Measurements from ENCODE around the gene MYBPC1. TPM values are rescaled to one million over a fixed set of nuclear protein-coding genes. Genes with fewer than 3 reads are reported as not detected.

The MYBPC1 gene
- total RNA-seq, 3 donors from 2014 or later, result 9.3 to 12.6 (median 10.0) TPM

DNA sequence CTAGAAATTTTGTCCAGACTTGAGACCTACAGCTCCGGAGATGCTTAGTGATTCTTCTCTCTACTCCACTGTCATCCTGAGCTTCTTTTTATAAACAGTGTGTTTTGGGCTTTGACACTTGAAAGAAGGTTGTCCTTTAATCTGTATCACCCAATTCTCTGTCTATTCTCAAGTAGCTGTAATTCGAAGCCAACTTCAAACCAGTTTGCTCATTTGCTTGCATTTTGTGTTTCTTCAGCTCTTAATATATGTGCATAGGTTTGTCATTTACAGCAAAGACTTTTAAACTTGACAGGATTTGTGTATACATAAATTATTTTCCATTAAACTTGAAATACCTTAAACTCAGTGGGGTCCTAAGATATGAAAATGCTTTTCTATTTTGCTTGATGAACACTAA, 16.4 kb upstream of the MYBPC1 start:
- ATAC-seq (no peak), DNase-seq (no peak)
- no peaks in the 10 kb centered on the region for H3K9me3 ChIP-seq
- TF ChIP-seq CTCF (IDR thresholded peaks at IDR 0.05), result no peak
- H3K4me1 ChIP-seq (ENCODE audit: low read depth), result no peaks in the 10 kb centered on the region
- H3K36me3 ChIP-seq (ENCODE audit: low read depth), result no peaks in the 10 kb centered on the region
- no peak overlapping the region for H3K4me3 ChIP-seq
- intact Hi-C loops (cut with DNase I, micrococcal nuclease), result no loop called here

- Histone ChIP-seq H3K4me1 (ENCODE audit: low read depth) (no peaks in the 10 kb centered on the region), H3K9me3 (no peaks in the 10 kb centered on the region), H3K36me3 (ENCODE audit: low read depth) (no peaks in the 10 kb centered on the region), H3K4me3 (no peak overlapping the region)
- no peak for TF ChIP-seq CTCF (IDR thresholded peaks at IDR 0.05)
- no peak for DNase-seq
- ATAC-seq, result no peak
- intact Hi-C loops (cut with DNase I, micrococcal nuclease), result no loop called here
These were observed 13.6 kb upstream of the MYBPC1 start for GRCh38 chr12:101581190-101581589.

DNA sequence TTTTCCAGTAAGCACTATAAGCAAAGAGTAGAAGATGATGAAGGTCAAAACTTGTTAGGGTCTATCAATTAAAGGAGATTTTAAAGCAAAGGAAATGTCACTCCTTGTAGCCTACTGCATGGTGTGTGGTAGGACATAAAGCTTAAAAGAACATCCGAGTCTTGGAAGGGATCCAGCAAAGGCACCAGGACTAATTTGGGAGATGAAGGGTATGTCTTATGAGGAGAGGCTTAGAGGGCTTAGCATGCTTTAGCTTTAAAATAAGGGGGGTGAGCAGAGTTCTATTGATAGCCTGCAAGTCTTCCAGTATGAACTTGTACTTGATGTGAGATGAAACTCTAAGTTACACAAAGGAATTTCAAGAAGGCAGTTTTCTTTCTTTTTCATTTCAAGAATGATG, 11.8 kb upstream of the MYBPC1 start:
- intact Hi-C loops (cut with DNase I, micrococcal nuclease), result no loop called here

GRCh38 chr12:101590383-101590782, 4.4 kb upstream of the MYBPC1 start:
- Histone ChIP-seq H3K36me3 (ENCODE audit: low read depth) (no peaks in the 10 kb centered on the region), H3K4me1 (ENCODE audit: low read depth) (no peaks in the 10 kb centered on the region), H3K4me3 (no peak overlapping the region), H3K9me3 (no peaks in the 10 kb centered on the region)
- DNase-seq (no peak), ATAC-seq (no peak)
- intact Hi-C loops (cut with DNase I, micrococcal nuclease), result no loop called here
- no peak for TF ChIP-seq CTCF (IDR thresholded peaks at IDR 0.05)

More for the DNA sequence above, 11.8 kb upstream of the MYBPC1 start:
- ATAC-seq, result no peak
- H3K36me3 ChIP-seq (ENCODE audit: low read depth), result no peaks in the 10 kb centered on the region
- no peaks in the 10 kb centered on the region for H3K9me3 ChIP-seq
- H3K4me1 ChIP-seq (ENCODE audit: low read depth), result no peaks in the 10 kb centered on the region
- DNase-seq, result no peak
- H3K4me3 ChIP-seq, result no peak overlapping the region
- TF ChIP-seq CTCF (IDR thresholded peaks at IDR 0.05), result no peak

DNA sequence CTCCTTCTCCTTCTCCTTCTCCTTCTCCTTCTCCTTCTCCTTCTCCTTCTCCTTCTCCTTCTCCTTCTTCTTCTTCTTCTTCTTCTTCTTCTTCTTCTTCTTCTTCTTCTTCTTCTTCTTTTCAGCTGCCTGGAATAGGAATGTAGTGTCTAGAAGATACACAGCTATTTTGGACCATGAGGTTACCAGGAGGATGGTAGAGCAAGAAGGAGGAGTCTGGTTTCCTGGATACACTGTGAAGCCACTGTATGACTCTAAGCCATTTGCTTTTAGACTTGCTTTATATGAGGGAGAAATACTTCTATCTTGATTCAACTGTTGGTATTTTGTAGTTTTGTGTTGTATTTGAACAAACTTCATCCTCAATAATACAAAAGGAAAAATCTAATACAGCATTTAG, 3.0 kb upstream of the MYBPC1 start:
- intact Hi-C loops (cut with DNase I, micrococcal nuclease), result no loop called here
- H3K9me3 ChIP-seq, result no peaks in the 10 kb centered on the region
- H3K4me1 ChIP-seq (ENCODE audit: low read depth), result no peaks in the 10 kb centered on the region
- no peaks in the 10 kb centered on the region for H3K36me3 ChIP-seq (ENCODE audit: low read depth)
- no peak for ATAC-seq
- TF ChIP-seq CTCF (IDR thresholded peaks at IDR 0.05), result no peak
- DNase-seq, result no peak
- H3K4me3 ChIP-seq, result no peak overlapping the region

DNA sequence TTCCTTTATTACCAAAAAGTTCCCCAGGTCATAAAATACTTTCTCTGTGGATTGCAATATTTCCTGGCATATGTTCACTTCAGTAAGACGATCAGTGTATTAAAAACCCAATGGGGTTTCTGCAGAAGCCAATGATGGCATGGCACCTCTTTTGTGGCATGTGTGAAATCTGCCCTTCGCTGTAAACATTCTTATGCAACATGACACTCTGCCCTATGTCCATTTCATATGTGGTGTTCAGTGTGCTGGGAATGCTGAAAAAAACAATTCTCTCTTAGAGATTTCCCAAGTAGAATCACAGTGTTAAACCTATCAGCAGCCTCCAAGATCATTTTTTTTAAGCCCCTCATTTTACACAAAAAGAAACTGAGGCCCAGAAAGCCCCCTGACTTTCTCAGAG, 2.3 kb upstream of the MYBPC1 start:
- intact Hi-C loops (cut with DNase I, micrococcal nuclease), result no loop called here
- ATAC-seq (no peak), DNase-seq (no peak)
- no peak for TF ChIP-seq CTCF (IDR thresholded peaks at IDR 0.05)
- Histone ChIP-seq H3K4me1 (ENCODE audit: low read depth) (no peaks in the 10 kb centered on the region), H3K36me3 (ENCODE audit: low read depth) (no peaks in the 10 kb centered on the region), H3K9me3 (no peaks in the 10 kb centered on the region), H3K4me3 (no peak overlapping the region)
